GM19023 (cell line): Measurements from ENCODE around the gene SLC36A2.

Experiments used
- ATAC-seq: cut with Tn5 transposase; IDR thresholded peaks from one replicate; pipeline ENCODE4 v1.9.1; 2021; ENCODE audit warnings: mild to moderate bottlenecking, moderate library complexity; ENCODE audit not compliant: unreplicated experiment

SLC36A2 gene

GRCh38 chr5:151284392-151284967 lies 62.9 kb downstream of the SLC36A2 start:
- ATAC-seq = no peak

GRCh38 chr5:151283120-151283825 lies 64.1 kb downstream of the SLC36A2 start:
- no peak for ATAC-seq

- ATAC-seq = no peak
These were observed 66.2 kb downstream of the SLC36A2 start for GRCh38 chr5:151281001-151281639.

GRCh38 chr5:151280443-151280842 lies 66.9 kb downstream of the SLC36A2 start:
- no peak for ATAC-seq

- no peak for ATAC-seq
These were observed 68.5 kb downstream of the SLC36A2 start for GRCh38 chr5:151278845-151279244.

- no peak for ATAC-seq
These were observed 71.6 kb downstream of the SLC36A2 start for GRCh38 chr5:151275803-151276202.

- no peak for ATAC-seq
These were observed 72.7 kb downstream of the SLC36A2 start for GRCh38 chr5:151274666-151275065.

- ATAC-seq = no peak
These were observed 76.0 kb downstream of the SLC36A2 start for GRCh38 chr5:151271336-151271735.

GRCh38 chr5:151270599-151270998 lies 76.8 kb downstream of the SLC36A2 start:
- peak; percentile 94 for ATAC-seq

GRCh38 chr5:151267491-151268260 lies 79.7 kb downstream of the SLC36A2 start:
- no peak for ATAC-seq
